HCT116 (cell line): ENCODE results near the gene LRRC9. TPM values are rescaled to one million over a fixed set of nuclear protein-coding genes. Genes with fewer than 3 reads are reported as not detected.
"Not testable (repeated sequence)": the region's sequence is repeated elsewhere in the genome, so short reads cannot be mapped to it uniquely, and the experiment has no call there.

Experiments used
- ATAC-seq: fragments of 200-7000 bp; cut with Tn5 transposase; 2 replicates; pipeline ENCODE4 v1.9.1; 2020; ENCODE audit warnings: mild to moderate bottlenecking, moderate library complexity
- BruUV-seq: library from RNA; stranded (reverse); fragments of 400-500 nt; replicated peaks from 2 replicates; lab custom pipeline; 2021; lab: Mats Ljungman, UMichigan
- CTCF ChIA-PET: fragments of 300-600 bp; sonication (Branson Sonifier 250); formaldehyde crosslinking; loops from one replicate; lab custom pipeline; 2021; ENCODE audit warnings: antibody characterized with exemption; lab: Charles Lee
- POLR2A ChIA-PET: fragments of 300-600, 350-600 bp; sonication (Branson Sonifier 250); formaldehyde crosslinking; loops from one replicate; lab custom pipeline; 2021; ENCODE audit warnings: antibody characterized with exemption; lab: Charles Lee
- RAD21 ChIA-PET, 2 experiments: fragments of 300-600 bp; sonication (Branson Sonifier 250); formaldehyde crosslinking; loops; one replicate each; lab custom pipeline; 2023; ENCODE audit warnings: low total read pairs in 2 of 2; ENCODE audit not compliant: uncharacterized antibody in 2 of 2, unreplicated experiment in 2 of 2, low non-redundant PET in 1 of 2; lab: Charles Lee
- DNase-seq: peaks from one replicate; pipeline ENCODE4 v3.0.0-alpha.2; 2010; ENCODE audit warnings: low read depth, low spot score
- H2AFZ ChIP-seq: fragments of 200-600 bp; shearing (Covaris generic), sonication (generic); 2 replicates; pipeline ENCODE4 v1.6.1; 2017; ENCODE audit warnings: low read depth, mixed run types, mixed read lengths, antibody characterized with exemption, low read length; ENCODE audit not compliant: poor library complexity, severe bottlenecking
- H3K27ac ChIP-seq: 2 replicates; pipeline ENCODE4 v1.5.1; 2012; ENCODE audit warnings: low read depth, low read length
- H3K27me3 ChIP-seq: fragments of 200-600 bp; sonication (generic); 2 replicates; pipeline ENCODE4 v1.6.1; 2016; ENCODE audit warnings: mixed run types, low read length, mixed read lengths; ENCODE audit not compliant: insufficient read depth
- H3K36me3 ChIP-seq, 2 experiments: fragments of 200-500 bp in 1 of 2; fragments of 200-600 bp in 1 of 2; sonication (Bioruptor generic) in 1 of 2; sonication (generic) in 1 of 2; 2 replicates each; pipeline versions ENCODE4 v1.5.1 to v1.6.1; 2014 to 2016; ENCODE audit warnings: low read length in 2 of 2, inconsistent platforms in 1 of 2, mixed read lengths in 1 of 2, mixed run types in 1 of 2; ENCODE audit not compliant: insufficient read depth in 2 of 2, control insufficient read depth in 1 of 2
- H3K4me1 ChIP-seq, 2 experiments: fragments of 200-600 bp in 1 of 2; sonication (generic) in 1 of 2; 2 replicates each; pipeline versions ENCODE4 v1.5.1 to v1.6.1; 2012 to 2017; ENCODE audit warnings: low read length in 2 of 2, inconsistent platforms in 1 of 2, mild to moderate bottlenecking in 1 of 2, mixed read lengths in 1 of 2, mixed run types in 1 of 2, moderate library complexity in 1 of 2; ENCODE audit not compliant: insufficient read depth in 2 of 2, control insufficient read depth in 1 of 2
- H3K4me2 ChIP-seq: fragments of 200-600 bp; sonication (generic); 2 replicates; pipeline ENCODE4 v1.6.1; 2017; ENCODE audit warnings: mixed run types, low read length, mixed read lengths
- H3K4me3 ChIP-seq, 2 experiments: fragments of 200-600 bp in 1 of 2; sonication (generic) in 1 of 2; replicated peaks in 1 of 2; 2 replicates each; pipeline ENCODE4 v1.5.1; 2011 to 2016; ENCODE audit warnings: low read length in 2 of 2, control low read depth in 1 of 2, low read depth in 1 of 2, mild to moderate bottlenecking in 1 of 2, mixed read lengths in 1 of 2, mixed run types in 1 of 2
- H3K79me2 ChIP-seq: fragments of 200-600 bp; sonication (generic); 2 replicates; pipeline ENCODE4 v1.6.1; 2017; ENCODE audit warnings: mild to moderate bottlenecking, mixed run types, low read length, moderate library complexity, mixed read lengths; ENCODE audit not compliant: insufficient read depth
- H3K9ac ChIP-seq: fragments of 200-600 bp; sonication (generic); 2 replicates; pipeline ENCODE4 v1.6.1; 2016; ENCODE audit warnings: low read length, mixed read lengths
- H3K9me2 ChIP-seq: fragments of 200-600 bp; sonication (generic), shearing (Covaris generic); 2 replicates; pipeline ENCODE4 v1.6.1; 2017; ENCODE audit warnings: mixed run types, mild to moderate bottlenecking, moderate library complexity; ENCODE audit not compliant: insufficient read depth
- H3K9me3 ChIP-seq, 2 experiments: fragments of 200-500 bp in 1 of 2; fragments of 200-600 bp in 1 of 2; sonication (Bioruptor generic) in 1 of 2; sonication (generic) in 1 of 2; 2 replicates each; pipeline ENCODE4 v1.6.1; 2014 to 2017; ENCODE audit warnings: low read length in 2 of 2, mixed read lengths in 2 of 2, inconsistent platforms in 1 of 2, low read depth in 1 of 2, mild to moderate bottlenecking in 1 of 2, mixed run types in 1 of 2, moderate library complexity in 1 of 2; ENCODE audit not compliant: control insufficient read depth in 1 of 2, insufficient read depth in 1 of 2
- H4K20me1 ChIP-seq: fragments of 200-600 bp; sonication (generic), shearing (Covaris generic); 2 replicates; pipeline ENCODE4 v1.6.1; 2017; ENCODE audit warnings: mixed run types, mild to moderate bottlenecking, moderate library complexity; ENCODE audit not compliant: insufficient read depth
- ATF3 ChIP-seq: IDR thresholded peaks from 2 replicates; pipeline ENCODE4 v1.6.1; 2012
- CEBPB ChIP-seq: IDR thresholded peaks from 2 replicates; pipeline ENCODE4 v1.6.1; 2012; ENCODE audit warnings: low read depth
- EZH2 ChIP-seq: fragments of 200-600 bp; sonication (generic); IDR thresholded peaks from 2 replicates; pipeline ENCODE4 v1.6.1; 2017; ENCODE audit warnings: antibody characterized with exemption, mixed run types
- EZH2phosphoT487 ChIP-seq: fragments of 200-600 bp; IDR thresholded peaks from 2 replicates; pipeline ENCODE4 v1.6.1; 2018; ENCODE audit warnings: antibody characterized with exemption, borderline replicate concordance
- JUND ChIP-seq: IDR thresholded peaks from 2 replicates; pipeline ENCODE4 v1.6.1; 2012
- SIN3A ChIP-seq: IDR thresholded peaks from 2 replicates; pipeline ENCODE4 v1.6.1; 2012; ENCODE audit warnings: low read depth
- SP1 ChIP-seq: IDR thresholded peaks from 2 replicates; pipeline ENCODE4 v1.6.1; 2012; ENCODE audit warnings: low read depth
- SRF ChIP-seq: IDR thresholded peaks from 2 replicates; pipeline ENCODE4 v1.6.1; 2012; ENCODE audit warnings: low read depth
- ZFX ChIP-seq: fragments of 450-650 bp; IDR thresholded peaks from 2 replicates; pipeline ENCODE4 v1.6.1; 2017
- ZNF274 ChIP-seq: fragments of 200-500 bp; sonication (Bioruptor generic); IDR thresholded peaks from 2 replicates; pipeline ENCODE4 v1.6.1; 2014; ENCODE audit warnings: mild to moderate bottlenecking, low read depth, low read length, inconsistent platforms
- intact Hi-C: fragments of 100-400 bp; cut with micrococcal nuclease; formaldehyde crosslinking; loops from 2 replicates; pipeline ENCODE4 v1.10.0; 2022
- total RNA-seq: library from RNA; stranded (reverse); gene quantifications from one replicate; pipeline ENCODE4 v1.2.1, GENCODE V29; 2021; ENCODE audit not compliant: unreplicated experiment

LRRC9 gene
- total RNA-seq, 1 experiment from 2014 or later: not detected

- CTCF ChIA-PET: no interaction called here
- no peak overlapping the region for H2AFZ ChIP-seq
- no peak overlapping the region for H3K4me2 ChIP-seq
- RAD21 ChIA-PET: interaction anchor here in 1 of 2 experiments (0.9 kb wide), 1 partner anchor 154 kb away, joined by 3 read pairs; no protein-coding TSS in a partner anchor
- intact Hi-C loops: no loop called here
- POLR2A ChIA-PET: no interaction called here
- no peaks in the 10 kb centered on the region for H3K9me2 ChIP-seq
- TF ChIP-seq ZNF274 (no peak), SP1 (no peak), ZFX (no peak), CEBPB (no peak), JUND (no peak), EZH2phosphoT487 (no peak), EZH2 (no peak), SRF (no peak), ATF3 (no peak), SIN3A (no peak)
- no peaks in the 10 kb centered on the region for H3K79me2 ChIP-seq
- ATAC-seq (no peak), DNase-seq (no peak)
- no peaks in the 10 kb centered on the region for H3K27me3 ChIP-seq
- H3K4me1 ChIP-seq: no peaks in the 10 kb centered on the region
- no peak overlapping the region for H3K27ac ChIP-seq
- H3K9ac ChIP-seq: no peak overlapping the region
- H4K20me1 ChIP-seq: no peaks in the 10 kb centered on the region
- BruUV-seq: no TSS peak
- H3K9me3 ChIP-seq: no peaks in the 10 kb centered on the region
- H3K4me3 ChIP-seq: no peak overlapping the region
- no peaks in the 10 kb centered on the region for H3K36me3 ChIP-seq
Observed at GRCh38 chr14:60008042-60008441, 88.1 kb downstream of the LRRC9 start.

GRCh38 chr14:60010263-60010662, 90.3 kb downstream of the LRRC9 start:
- BruUV-seq, CTCF ChIA-PET, H3K4me3 ChIP-seq, H3K79me2 ChIP-seq, ATAC-seq, H3K9ac ChIP-seq, H3K9me2 ChIP-seq, H3K4me2 ChIP-seq, H3K4me1 ChIP-seq, H2AFZ ChIP-seq, H3K9me3 ChIP-seq, H3K36me3 ChIP-seq, RAD21 ChIA-PET, POLR2A ChIA-PET, H3K27me3 ChIP-seq, intact Hi-C loops, H3K27ac ChIP-seq, DNase-seq, H4K20me1 ChIP-seq: not testable (repeated sequence)
